A549 treated with AZD9567 at 1 μM for 4 hours (cell line): ENCODE data around the gene KRT39. TPM values are rescaled to one million over a fixed set of nuclear protein-coding genes. Genes with fewer than 3 reads are reported as not detected.

ENCODE experiments used
- total RNA-seq: library from RNA; stranded (reverse); fragments of 200-300 nt; extraction: Qiagen RNA extraction; gene quantifications from 5 replicates; pipeline ENCODE4 v1.2.3, GENCODE V29; 2022; ENCODE audit not compliant: insufficient read depth

Gene KRT39
- total RNA-seq = not detected in 5 replicates

DNA sequence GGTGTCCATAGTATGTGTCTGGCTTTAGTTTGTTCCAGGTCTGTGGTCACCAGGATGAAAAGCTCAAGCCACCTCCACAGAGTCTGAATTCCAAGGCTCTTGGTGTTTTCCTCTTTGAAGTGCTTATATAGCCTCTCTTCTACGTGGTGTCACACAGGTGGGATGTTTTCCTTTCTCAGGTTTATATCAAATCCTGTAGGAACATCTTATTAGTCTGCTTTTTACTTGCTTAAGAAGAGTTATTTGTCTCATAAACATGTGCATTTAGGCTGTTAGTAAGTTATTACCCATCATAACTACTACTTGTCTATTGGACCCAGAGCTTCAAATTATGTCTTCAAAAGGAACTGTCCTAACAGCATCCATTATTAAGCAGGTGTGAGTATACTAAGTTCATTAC lies at the start of gene KRT39:
KRT39 (minus strand) TSS at position 101 of the 400 bp plus-strand sequence; CDS start at position 9, 92 bp downstream.

DNA sequence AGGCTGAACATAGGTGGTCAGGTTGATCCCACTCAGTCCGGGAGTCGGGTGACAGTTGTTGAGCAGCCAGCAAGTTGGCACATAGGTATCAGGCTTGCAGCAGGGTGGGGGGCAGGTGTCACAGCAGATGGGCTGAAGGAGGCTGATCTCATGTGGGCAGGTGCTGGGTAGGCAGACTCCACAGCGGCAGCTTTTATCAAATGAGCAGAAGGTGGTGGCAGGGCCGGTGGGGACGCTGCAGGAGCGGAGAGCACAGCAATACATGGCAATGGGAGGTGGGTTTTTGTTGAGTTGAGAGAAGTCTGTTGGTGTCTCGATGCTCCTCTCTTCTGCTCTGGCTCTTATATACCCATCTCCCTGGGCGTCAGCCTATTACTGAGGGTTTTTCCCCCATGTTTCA lies 42.1 kb upstream of the KRT39 start, which contains the start of gene KRTAP3-1:
KRTAP3-1 (minus strand) TSS at position 318 of the 400 bp plus-strand sequence; CDS start at position 264, 54 bp downstream.

DNA sequence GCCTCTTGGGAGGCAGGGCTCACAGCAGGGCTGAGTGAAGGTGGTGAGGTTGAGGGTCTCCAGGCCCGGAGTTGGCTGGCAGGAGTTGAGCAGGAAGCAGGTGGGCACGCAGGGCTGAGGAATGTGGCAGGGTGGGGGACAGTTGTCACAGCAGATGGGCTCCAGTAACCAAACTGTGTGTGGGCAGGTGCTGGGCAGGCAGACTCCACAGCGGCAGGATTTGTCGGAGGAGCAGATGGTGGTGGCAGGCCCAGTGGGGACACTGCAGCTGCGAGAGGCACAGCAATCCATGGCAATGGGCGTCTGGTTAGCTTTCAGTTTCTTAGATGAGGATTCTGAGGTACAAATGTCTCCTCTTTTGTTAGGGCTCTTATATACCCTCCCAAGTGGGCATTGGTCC lies 32.8 kb upstream of the KRT39 start, which contains the start of gene KRTAP3-2:
KRTAP3-2 (minus strand) TSS at position 344 of the 400 bp plus-strand sequence; CDS start at position 291, 53 bp downstream.

DNA sequence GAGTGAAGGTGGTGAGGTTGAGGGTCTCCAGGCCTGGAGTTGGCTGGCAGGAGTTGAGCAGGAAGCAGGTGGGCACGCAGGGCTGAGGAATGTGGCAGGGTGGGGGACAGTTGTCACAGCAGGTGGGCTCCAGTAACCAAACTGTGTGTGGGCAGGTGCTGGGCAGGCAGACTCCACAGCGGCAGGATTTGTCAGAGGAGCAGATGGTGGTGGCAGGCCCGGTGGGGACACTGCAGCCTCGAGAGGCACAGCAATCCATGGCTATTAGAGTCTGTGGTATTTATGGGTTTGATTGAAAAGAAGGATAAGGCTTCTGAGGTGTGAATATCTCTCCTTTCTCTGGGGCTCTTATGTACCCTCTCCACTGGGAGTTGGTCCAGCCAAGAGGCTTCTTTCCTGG lies 27.1 kb upstream of the KRT39 start, which contains the start of gene KRTAP3-3:
KRTAP3-3 (minus strand) TSS at position 326 of the 400 bp plus-strand sequence; CDS start at position 259, 67 bp downstream.

DNA sequence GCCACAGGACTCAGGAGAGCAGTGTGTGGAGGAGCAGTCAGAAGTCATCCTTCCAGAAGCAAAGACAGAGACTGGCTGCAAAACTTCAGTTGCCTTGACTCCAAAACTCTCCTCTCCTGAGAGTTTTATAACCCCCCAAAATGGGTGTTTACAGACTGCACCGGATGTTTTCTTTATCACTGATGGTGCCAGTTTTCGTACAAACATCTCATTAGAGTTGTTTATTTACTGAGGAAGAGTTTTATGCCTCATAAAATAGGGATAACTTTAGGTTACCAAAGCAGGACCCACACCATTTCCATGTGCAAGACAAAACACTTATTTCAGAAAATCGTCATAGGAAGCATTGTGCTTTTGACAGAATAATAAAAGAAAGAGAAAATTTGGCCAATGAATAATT lies 17.5 kb upstream of the KRT39 start, which contains the start of gene KRT40:
KRT40 (minus strand) TSS at position 101 of the 400 bp plus-strand sequence; CDS start at position 48, 53 bp downstream.

DNA sequence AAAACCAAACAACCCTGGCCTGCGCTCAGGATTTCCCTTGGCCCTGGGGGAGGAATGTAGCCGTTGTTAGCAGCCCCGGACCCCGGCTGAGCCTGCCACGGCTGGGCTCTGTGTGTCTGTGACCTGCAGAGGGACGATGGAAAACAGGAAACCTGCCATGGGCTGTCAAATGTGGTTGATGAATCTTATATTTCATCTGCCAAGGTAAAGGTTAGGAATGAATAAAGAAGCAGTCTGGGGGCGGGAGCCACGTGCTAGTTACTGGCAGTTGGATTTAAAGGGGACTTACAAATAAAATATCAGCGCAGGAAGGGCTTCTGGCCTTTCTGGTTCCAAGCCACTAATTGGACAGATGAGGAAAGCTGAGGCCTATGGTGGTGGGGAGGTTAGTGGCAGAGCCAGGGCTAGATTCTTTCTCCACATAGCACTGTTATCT lies 29.3 kb downstream of the KRT39 start, which contains the start of gene KRT23:
KRT23 (minus strand) TSS at position 263 of the 436 bp plus-strand sequence. CDS start 1,043 bp downstream, outside the sequence.

Other genes starting within 250 kb of the KRT39 start
- not detected in 5 replicates for gene KRT25, start 211.6 kb downstream of the KRT39 start, total RNA-seq
- not detected in 5 replicates for gene KRT26, start 194.7 kb downstream of the KRT39 start, total RNA-seq
- 0.12 TPM in 1 of 5 replicates, not detected in the others for gene KRT27, start 184.4 kb downstream of the KRT39 start, total RNA-seq
- not detected in 5 replicates for gene KRT28, start 167.0 kb downstream of the KRT39 start, total RNA-seq
- 51.8 to 115 TPM (median 108 TPM) in 5 replicates for gene KRT10, start 144.3 kb downstream of the KRT39 start, total RNA-seq
- not detected in 5 replicates for gene KRT12, start 99.7 kb downstream of the KRT39 start, total RNA-seq
- gene KRT20, start 81.7 kb downstream of the KRT39 start, total RNA-seq = 0.23 to 0.42 TPM (median 0.35 TPM) in 4 of 5 replicates, not detected in the other
- gene KRT23, start 29.3 kb downstream of the KRT39 start, total RNA-seq = 0.07 to 0.26 TPM (median 0.07 TPM) in 3 of 5 replicates, not detected in the others
- gene KRT40, start 17.4 kb upstream of the KRT39 start, total RNA-seq = not detected in 5 replicates
- not detected in 5 replicates for gene KRTAP3-3, start 27.2 kb upstream of the KRT39 start, total RNA-seq
- 0.16 to 3.6 TPM (median 0.25 TPM) in 5 replicates for gene KRTAP3-2, start 33.0 kb upstream of the KRT39 start, total RNA-seq
- gene KRTAP3-1, start 42.2 kb upstream of the KRT39 start, total RNA-seq = not detected in 5 replicates
- not detected in 5 replicates for gene KRTAP1-5, start 60.3 kb upstream of the KRT39 start, total RNA-seq
- not detected in 5 replicates for gene KRTAP1-4, start 63.2 kb upstream of the KRT39 start, total RNA-seq
- not detected in 5 replicates for gene KRTAP1-3, start 67.9 kb upstream of the KRT39 start, total RNA-seq
- gene KRTAP1-1, start 74.5 kb upstream of the KRT39 start, total RNA-seq = not detected in 5 replicates
- not detected in 5 replicates for gene KRTAP2-1, start 80.4 kb upstream of the KRT39 start, total RNA-seq
- not detected in 5 replicates for gene KRTAP2-2, start 88.3 kb upstream of the KRT39 start, total RNA-seq
- gene KRTAP2-3, start 93.2 kb upstream of the KRT39 start, total RNA-seq = 0.09 to 0.19 TPM (median 0.17 TPM) in 4 of 5 replicates, not detected in the other
- gene KRTAP2-4, start 98.9 kb upstream of the KRT39 start, total RNA-seq = not detected in 5 replicates
- not detected in 5 replicates for gene KRTAP4-7, start 117.2 kb upstream of the KRT39 start, total RNA-seq
- gene KRTAP4-8, start 131.2 kb upstream of the KRT39 start, total RNA-seq = not detected in 5 replicates
- gene KRTAP4-16, start 135.3 kb upstream of the KRT39 start, total RNA-seq = not detected in 5 replicates
- gene KRTAP4-9, start 138.4 kb upstream of the KRT39 start, total RNA-seq = not detected in 5 replicates
- gene KRTAP4-11, start 151.4 kb upstream of the KRT39 start, total RNA-seq = not detected in 5 replicates
- gene KRTAP4-12, start 157.2 kb upstream of the KRT39 start, total RNA-seq = not detected in 5 replicates
- gene KRTAP4-6, start 173.6 kb upstream of the KRT39 start, total RNA-seq = not detected in 5 replicates
- gene KRTAP4-5, start 182.9 kb upstream of the KRT39 start, total RNA-seq = not detected in 5 replicates
- gene KRTAP4-4, start 193.8 kb upstream of the KRT39 start, total RNA-seq = 0.07 TPM in 1 of 5 replicates, not detected in the others
- gene KRTAP4-3, start 201.3 kb upstream of the KRT39 start, total RNA-seq = not detected in 5 replicates
- not detected in 5 replicates for gene KRTAP4-2, start 211.3 kb upstream of the KRT39 start, total RNA-seq
- not detected in 5 replicates for gene KRTAP4-1, start 218.0 kb upstream of the KRT39 start, total RNA-seq
- gene KRTAP9-1, start 222.9 kb upstream of the KRT39 start, total RNA-seq = not detected in 5 replicates